ENCODE data around the gene PCGF3.

Gene PCGF3

DNA sequence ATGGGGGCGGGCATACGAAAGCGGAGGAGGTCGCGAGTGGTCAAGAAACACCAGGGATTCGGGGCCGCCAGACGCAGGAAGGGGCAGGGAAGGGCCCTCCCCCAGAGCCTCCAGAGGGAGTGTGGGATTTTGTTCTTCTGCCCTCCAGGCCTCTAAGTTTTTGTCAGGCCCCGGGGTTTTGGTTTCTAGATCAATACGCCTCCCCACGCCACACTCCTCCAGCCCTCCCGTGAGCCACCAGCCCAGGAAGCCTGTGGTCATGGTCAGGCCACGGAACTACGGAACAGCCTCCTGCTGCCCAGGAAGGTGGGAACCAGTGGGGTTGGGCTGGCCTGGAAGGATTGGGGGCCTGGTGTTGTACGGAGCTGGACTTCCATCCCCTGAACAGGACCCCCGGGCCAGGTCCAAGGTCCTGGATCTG is 81.9 kb downstream of the PCGF3 start:
- peak; percentile 22 for ATAC-seq
- no peak overlapping the region for H3K27ac Mint-ChIP-seq

GRCh38 chr4:788006-788635 is 82.5 kb downstream of the PCGF3 start:
- Mint-ChIP-seq H3K36me3 (peaks cover 6% of the 10 kb centered on the region), H3K4me1 (peaks cover 24% of the 10 kb centered on the region), H3K9me3 (no peaks in the 10 kb centered on the region), H3K4me3 (no peak overlapping the region), H3K27ac (no peak overlapping the region)
- DNase-seq (ENCODE audit: low spot score in 2 of 2) (peak in 1 of 2 donors; percentile 47), ATAC-seq (no peak)

More for the DNA sequence above, 81.9 kb downstream of the PCGF3 start:
- Mint-ChIP-seq H3K4me3 (peak overlapping the region; percentile 12), H3K9me3 (no peaks in the 10 kb centered on the region), H3K4me1 (peaks cover 19% of the 10 kb centered on the region), H3K36me3 (peaks cover 6% of the 10 kb centered on the region)
- DNase-seq (ENCODE audit: low spot score in 2 of 2), result peak in 1 of 2 donors; percentile 57

- no peak overlapping the region for H3K4me3 Mint-ChIP-seq
- no peaks in the 10 kb centered on the region for H3K9me3 Mint-ChIP-seq
- DNase-seq (ENCODE audit: low spot score in 2 of 2), result peak in 1 of 2 donors; percentile 47
- ATAC-seq, result no peak
- peaks cover 26% of the 10 kb centered on the region for H3K4me1 Mint-ChIP-seq
- no peak overlapping the region for H3K27ac Mint-ChIP-seq
- H3K36me3 Mint-ChIP-seq, result peaks cover 6% of the 10 kb centered on the region
These were observed 83.1 kb downstream of the PCGF3 start for GRCh38 chr4:788636-789297.

DNA sequence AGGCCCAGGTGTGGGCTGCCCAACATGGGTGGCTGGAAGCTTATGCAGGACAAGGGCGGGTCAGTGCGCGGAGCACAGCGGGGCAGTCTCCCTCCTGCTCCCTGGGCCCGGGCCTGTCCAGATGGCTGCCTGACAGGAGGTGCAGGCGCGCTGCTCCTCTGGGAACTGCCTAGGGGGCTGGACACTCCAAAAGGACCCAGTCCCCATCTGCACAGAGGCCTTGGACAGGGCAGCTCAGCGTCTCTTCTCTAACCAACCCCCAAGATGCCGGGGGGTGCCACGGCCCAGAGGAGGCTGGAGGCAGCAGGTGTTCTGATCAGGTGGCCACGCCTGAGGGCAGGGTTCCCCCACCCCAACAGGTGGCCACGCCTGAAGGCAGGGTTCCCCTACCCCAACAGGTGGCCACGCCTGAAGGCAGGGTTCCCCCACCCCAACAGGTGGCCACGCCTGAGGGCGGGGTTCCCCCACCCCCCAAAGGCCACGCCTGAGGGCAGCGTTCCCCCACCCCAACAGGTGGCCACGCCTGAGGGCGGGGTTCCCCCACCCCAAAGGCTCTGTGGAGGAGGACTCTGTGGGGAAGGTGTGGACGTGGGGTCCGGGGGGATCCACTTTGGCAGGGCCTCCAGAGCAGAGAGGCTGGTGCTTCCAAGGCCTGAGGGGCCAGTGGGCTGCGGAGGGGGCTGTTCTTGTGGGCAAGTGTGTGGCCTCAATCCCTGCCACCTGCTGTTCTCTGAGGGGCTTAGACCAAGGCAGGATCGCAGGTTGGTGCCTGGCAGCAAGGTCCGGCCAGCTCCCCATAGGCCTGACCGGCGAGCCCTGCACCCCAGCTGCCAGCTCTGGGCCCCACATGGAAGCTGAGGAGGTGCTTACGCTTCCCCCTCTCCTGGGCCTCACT is 84.2 kb downstream of the PCGF3 start:
- Mint-ChIP-seq H3K9me3 (no peaks in the 10 kb centered on the region), H3K4me1 (peaks cover 34% of the 10 kb centered on the region), H3K27ac (no peak overlapping the region), H3K36me3 (peaks cover 6% of the 10 kb centered on the region), H3K4me3 (no peak overlapping the region)
- DNase-seq (ENCODE audit: low spot score in 2 of 2) (no peak), ATAC-seq (no peak)

DNA sequence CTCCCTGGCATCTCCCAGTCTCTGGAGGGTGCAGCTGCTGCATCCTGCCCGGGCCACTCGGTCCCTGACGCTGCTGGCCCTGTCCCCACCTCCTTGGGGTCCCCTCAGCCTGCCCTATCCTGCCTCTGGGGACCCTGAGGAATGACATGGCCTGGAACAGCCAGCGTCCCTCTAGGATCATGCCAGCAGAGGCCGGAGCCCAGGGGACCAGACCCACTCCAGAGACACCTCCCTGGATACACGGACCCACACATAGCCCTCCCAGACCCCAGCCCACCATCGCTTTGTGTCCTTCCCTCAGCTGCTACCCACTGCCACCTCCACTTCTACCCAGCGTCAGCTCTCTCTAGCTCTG is 84.8 kb downstream of the PCGF3 start:
- H3K36me3 Mint-ChIP-seq, result peaks cover 6% of the 10 kb centered on the region
- DNase-seq (ENCODE audit: low spot score in 2 of 2) (peak in 1 of 2 donors; percentile 51), ATAC-seq (no peak)
- peaks cover 30% of the 10 kb centered on the region for H3K4me1 Mint-ChIP-seq
- no peaks in the 10 kb centered on the region for H3K9me3 Mint-ChIP-seq
- no peak overlapping the region for H3K4me3 Mint-ChIP-seq
- H3K27ac Mint-ChIP-seq, result no peak overlapping the region

- H3K36me3 Mint-ChIP-seq, result peaks cover 6% of the 10 kb centered on the region
- no peak overlapping the region for H3K4me3 Mint-ChIP-seq
- DNase-seq (ENCODE audit: low spot score in 2 of 2) (no peak), ATAC-seq (no peak)
- no peak overlapping the region for H3K27ac Mint-ChIP-seq
- peaks cover 29% of the 10 kb centered on the region for H3K4me1 Mint-ChIP-seq
- H3K9me3 Mint-ChIP-seq, result no peaks in the 10 kb centered on the region
These were observed 85.7 kb downstream of the PCGF3 start for GRCh38 chr4:791252-791897.

DNA sequence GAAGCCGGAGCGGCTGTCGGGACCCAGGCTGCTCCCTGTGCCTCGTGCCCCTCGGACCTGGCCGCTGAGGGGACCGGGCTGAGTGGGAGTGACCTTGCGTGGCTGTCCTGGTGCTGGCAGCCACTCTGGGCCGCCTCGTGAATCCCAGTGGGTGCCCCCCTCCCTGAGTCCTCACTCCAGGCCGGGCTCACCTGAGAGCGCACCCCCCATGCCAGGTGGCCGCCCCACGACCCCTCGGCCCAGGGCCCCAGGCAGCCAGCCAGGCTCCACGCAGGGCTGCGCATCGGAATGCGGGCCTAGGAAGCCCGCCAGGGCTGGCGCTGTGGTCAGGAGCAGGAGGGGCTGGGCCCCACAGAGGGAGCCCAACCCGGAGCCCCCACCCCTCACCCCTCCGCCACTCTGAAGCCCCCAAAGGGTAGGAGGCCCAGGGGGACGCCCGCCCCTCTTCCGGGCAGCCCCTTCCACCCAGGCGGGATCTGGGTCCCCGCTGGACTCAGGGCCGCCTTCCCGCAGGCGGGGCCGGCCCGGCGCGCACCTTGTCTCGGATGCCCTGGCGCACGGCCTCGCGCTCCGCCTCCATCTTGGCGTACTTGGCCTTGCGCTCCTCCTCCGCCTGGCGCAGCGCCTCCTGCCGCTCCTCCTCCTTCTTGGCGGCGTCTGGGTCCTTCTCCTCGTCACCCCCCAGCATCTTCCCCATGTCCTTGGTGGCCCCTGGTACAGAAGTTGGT is 86.4 kb downstream of the PCGF3 start:
- H3K36me3 Mint-ChIP-seq, result peaks cover 5% of the 10 kb centered on the region
- H3K4me1 Mint-ChIP-seq, result peaks cover 29% of the 10 kb centered on the region
- H3K27ac Mint-ChIP-seq, result peak overlapping the region; percentile 34
- DNase-seq (ENCODE audit: low spot score in 2 of 2), result peak in 1 of 2 donors; percentile 58
- H3K4me3 Mint-ChIP-seq, result peak overlapping the region; percentile 67
- no peaks in the 10 kb centered on the region for H3K9me3 Mint-ChIP-seq
- ATAC-seq, result peak; percentile 52

GRCh38 chr4:792626-793092 is 87.0 kb downstream of the PCGF3 start:
- Mint-ChIP-seq H3K4me3 (peak overlapping the region; percentile 67), H3K27ac (peak overlapping the region; percentile 34), H3K4me1 (peaks cover 23% of the 10 kb centered on the region), H3K9me3 (no peaks in the 10 kb centered on the region), H3K36me3 (no peaks in the 10 kb centered on the region)
- ATAC-seq (peak; percentile 42), DNase-seq (ENCODE audit: low spot score in 2 of 2) (no peak)

GRCh38 chr4:793093-793861 is 87.6 kb downstream of the PCGF3 start:
- ATAC-seq (peak; percentile 64), DNase-seq (ENCODE audit: low spot score in 2 of 2) (peak in 1 of 2 donors; percentile 52)
- no peaks in the 10 kb centered on the region for H3K36me3 Mint-ChIP-seq
- no peaks in the 10 kb centered on the region for H3K9me3 Mint-ChIP-seq
- H3K4me1 Mint-ChIP-seq, result peaks cover 23% of the 10 kb centered on the region
- peak overlapping the region; percentile 67 for H3K4me3 Mint-ChIP-seq
- peak overlapping the region; percentile 34 for H3K27ac Mint-ChIP-seq

DNA sequence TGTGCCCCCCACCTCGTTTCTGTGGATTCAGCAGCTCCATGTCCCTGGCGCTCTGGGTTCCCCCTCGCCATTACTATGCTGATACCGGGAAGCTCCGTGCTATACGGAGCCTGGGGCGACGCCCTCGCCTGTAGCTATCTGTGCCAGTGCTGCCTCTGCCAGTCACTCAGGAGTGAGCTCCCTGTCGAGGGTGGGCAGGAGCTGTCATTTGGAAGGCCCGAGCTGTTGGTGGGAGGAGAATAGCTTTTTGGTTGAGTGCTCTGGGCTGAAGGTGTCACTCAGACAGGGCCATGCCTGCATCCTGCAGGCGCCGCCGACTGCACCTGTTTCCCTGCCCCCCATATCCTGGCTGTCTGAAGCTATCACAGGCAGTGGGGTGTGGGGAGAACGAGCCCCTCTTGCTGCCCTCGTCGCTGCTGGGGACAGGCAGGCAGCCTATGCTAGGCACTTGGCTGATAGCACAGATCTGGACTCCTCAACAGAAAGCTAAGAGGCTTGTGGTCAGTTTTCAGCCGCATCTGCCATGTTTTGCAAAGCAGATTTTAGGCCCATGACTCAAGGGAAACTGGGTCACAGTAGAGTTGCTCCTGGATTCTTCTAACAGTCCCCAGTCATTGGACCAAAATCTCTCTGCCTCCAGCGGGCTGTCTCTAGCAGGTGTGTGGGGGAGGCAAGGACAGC is 88.4 kb downstream of the PCGF3 start:
- Mint-ChIP-seq H3K4me3 (no peak overlapping the region), H3K36me3 (no peaks in the 10 kb centered on the region), H3K9me3 (no peaks in the 10 kb centered on the region), H3K4me1 (peaks cover 28% of the 10 kb centered on the region), H3K27ac (no peak overlapping the region)
- ATAC-seq, result no peak
- DNase-seq (ENCODE audit: low spot score in 2 of 2), result no peak

GRCh38 chr4:794900-795725 is 89.5 kb downstream of the PCGF3 start:
- DNase-seq (ENCODE audit: low spot score in 2 of 2), result no peak
- H3K4me3 Mint-ChIP-seq, result peak overlapping the region; percentile 43
- no peaks in the 10 kb centered on the region for H3K36me3 Mint-ChIP-seq
- peaks cover 38% of the 10 kb centered on the region for H3K4me1 Mint-ChIP-seq
- no peak overlapping the region for H3K27ac Mint-ChIP-seq
- H3K9me3 Mint-ChIP-seq, result no peaks in the 10 kb centered on the region
- ATAC-seq, result no peak

DNA sequence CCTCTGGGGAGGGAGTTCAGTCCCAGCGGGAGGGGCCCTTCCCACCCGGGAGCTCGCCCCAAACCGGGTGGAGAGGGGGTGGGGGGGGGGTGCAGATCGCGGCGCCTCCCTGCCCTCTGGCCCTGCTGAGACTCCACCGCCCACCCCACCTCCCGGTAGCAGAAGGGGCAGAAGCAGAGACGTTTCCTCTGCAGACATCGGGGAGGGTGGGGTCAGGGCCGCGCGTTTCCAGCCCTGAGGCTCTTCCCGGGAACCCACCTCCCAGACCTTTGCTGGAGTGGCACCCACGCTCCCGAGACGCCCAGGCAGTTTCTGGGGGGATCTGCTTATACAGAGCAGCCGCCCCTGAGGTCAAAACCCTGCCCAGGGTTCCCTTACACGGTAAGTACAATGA is 90.1 kb downstream of the PCGF3 start:
- ATAC-seq, result no peak
- H3K9me3 Mint-ChIP-seq, result no peaks in the 10 kb centered on the region
- DNase-seq (ENCODE audit: low spot score in 2 of 2), result no peak
- no peak overlapping the region for H3K27ac Mint-ChIP-seq
- no peak overlapping the region for H3K4me3 Mint-ChIP-seq
- no peaks in the 10 kb centered on the region for H3K36me3 Mint-ChIP-seq
- peaks cover 38% of the 10 kb centered on the region for H3K4me1 Mint-ChIP-seq

DNA sequence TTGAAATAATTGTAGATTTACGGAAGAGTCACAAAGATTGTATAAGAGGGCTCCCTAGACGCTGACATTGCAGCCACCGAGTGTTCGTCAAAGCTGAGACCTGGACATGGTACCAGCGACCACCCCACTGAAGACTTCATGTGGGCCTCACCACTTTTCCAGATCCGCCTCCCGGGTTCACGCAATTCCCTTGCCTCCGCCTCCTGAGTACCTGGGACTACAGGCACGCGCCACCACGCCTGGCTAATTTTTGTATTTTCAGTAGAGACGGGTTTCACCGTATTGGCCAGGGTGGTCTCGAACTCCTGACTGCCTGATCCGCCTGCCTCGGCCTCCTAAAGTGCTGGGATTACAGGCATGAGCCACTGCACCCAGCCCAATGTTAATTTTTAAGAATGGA is 90.6 kb downstream of the PCGF3 start:
- Mint-ChIP-seq H3K27ac (no peak overlapping the region), H3K36me3 (no peaks in the 10 kb centered on the region), H3K4me1 (peaks cover 38% of the 10 kb centered on the region), H3K9me3 (no peaks in the 10 kb centered on the region), H3K4me3 (no peak overlapping the region)
- DNase-seq (ENCODE audit: low spot score in 2 of 2), result no peak
- no peak for ATAC-seq

Data from stimulated activated effector memory CD8-positive, alpha-beta T cell treated with anti-CD3 and anti-CD28 coated beads, Interleukin-12 subunit alpha, Interleukin-12 subunit beta, amount 100 ng/mL, for 72 hours (primary cell).